Activated gamma-delta T cell treated with anti-CD3 and anti-CD28 coated beads, Interleukin-2, amount 50 U/mL, for 16 hours (primary cell): ENCODE data around the gene DDX24.

Experiments
- DNase-seq: peaks from one replicate; pipeline ENCODE4 v3.0.0-alpha.2; 2020; ENCODE audit warnings: low read depth

Gene DDX24

GRCh38 chr14:94031161-94031882 is 49.7 kb downstream of the DDX24 start:
- DNase-seq: no peak

DNA sequence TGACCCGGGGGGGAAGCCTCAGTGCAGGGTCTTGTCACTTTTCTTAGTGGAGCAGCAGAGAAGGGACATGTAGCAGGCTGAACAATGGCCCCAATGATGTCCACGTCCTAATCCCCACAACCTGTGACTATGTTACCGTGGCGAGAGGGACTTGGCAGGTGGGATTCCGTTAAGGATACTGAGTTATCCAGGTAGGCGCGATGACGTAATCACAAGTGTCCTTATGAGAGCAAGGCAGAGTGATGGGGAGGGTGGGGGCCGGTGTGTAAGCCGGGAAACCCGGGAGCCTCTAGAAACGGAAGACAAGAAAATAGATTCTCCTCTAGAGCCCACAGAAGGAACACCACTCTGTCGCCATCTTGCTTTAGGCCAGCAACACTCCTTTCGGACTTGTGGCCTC is 50.4 kb downstream of the DDX24 start:
- no peak for DNase-seq

GRCh38 chr14:94029671-94030203 is 51.3 kb downstream of the DDX24 start:
- no peak for DNase-seq

DNA sequence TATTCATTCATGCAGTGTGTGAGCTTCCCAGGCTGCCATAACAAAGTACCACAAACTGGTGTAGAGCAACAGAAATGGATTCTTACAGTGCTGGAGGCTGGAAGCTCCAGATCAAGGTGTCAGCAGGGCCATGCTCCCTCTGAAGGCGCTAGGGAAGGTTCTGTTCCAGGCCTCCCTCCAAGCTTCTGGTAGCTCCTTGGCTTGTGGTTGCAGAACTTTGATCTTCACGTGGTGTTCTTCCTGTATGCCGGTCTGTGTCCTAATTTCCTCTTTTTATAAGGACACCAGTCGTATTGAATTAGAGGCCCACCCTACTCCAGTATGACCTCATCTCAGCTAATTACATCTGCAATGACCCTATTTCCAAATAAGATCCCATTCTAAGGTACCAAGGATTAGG is 51.7 kb downstream of the DDX24 start:
- no peak for DNase-seq

DNA sequence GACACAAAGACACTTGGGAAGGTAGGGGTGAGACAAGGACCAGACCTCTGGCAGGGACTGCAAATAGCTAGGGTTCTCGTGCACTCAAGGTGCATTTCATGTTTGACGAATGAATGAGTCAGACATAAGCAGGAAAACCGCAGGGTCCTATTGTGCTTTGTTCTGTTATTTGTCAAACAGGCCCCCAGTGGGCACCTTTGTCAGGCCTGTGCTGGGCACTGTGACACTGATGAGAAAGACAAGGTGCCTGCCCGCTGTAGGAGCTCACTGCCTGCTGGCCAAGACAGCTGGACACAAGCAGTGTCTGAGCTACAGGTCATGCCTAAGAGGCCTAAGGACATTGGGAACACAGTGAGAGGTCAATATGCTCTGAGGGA is 52.6 kb downstream of the DDX24 start:
- DNase-seq: peak; percentile 22

DNA sequence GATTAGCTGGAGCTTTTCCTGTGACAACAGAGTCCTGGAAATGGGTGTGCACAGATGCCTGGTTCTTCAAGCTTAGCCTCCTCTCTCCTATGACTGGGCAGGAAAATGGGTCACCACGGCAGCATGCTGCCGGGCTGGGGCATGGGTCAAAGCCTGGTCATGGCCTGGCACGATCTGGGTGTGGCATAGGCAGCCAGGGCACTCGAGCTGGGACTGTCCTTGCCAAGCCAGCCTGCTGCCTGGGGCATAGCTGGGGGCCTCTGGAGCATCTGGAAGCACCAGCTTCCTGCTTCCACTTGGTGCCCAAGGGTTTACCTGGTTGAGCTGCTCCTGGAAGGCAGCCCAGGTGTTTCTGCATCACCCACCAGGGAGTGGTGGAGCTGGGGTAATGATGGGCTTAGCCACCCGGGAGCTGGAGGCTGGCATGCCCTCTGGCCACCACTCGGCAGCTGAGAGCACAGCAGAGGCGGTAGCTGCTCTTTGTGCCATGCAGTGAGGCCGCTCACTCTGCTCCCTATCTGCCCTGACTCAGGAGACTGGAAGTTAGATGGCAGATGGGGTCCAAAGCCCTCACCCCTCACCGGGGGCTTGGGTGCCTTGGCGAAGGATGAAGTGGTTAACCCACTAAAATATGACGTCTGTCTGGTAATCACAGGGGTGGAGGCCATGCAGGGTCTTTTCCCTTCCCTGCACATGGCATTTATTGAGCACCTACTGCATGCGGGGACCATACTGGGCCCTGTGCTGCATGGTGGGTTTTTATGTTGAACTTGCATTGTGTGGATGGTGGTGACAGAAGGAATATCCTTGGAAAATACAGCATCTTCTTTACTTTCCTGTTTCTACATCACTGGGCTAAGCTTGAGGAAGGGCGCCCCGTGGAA is 53.2 kb downstream of the DDX24 start:
- no peak for DNase-seq

DNA sequence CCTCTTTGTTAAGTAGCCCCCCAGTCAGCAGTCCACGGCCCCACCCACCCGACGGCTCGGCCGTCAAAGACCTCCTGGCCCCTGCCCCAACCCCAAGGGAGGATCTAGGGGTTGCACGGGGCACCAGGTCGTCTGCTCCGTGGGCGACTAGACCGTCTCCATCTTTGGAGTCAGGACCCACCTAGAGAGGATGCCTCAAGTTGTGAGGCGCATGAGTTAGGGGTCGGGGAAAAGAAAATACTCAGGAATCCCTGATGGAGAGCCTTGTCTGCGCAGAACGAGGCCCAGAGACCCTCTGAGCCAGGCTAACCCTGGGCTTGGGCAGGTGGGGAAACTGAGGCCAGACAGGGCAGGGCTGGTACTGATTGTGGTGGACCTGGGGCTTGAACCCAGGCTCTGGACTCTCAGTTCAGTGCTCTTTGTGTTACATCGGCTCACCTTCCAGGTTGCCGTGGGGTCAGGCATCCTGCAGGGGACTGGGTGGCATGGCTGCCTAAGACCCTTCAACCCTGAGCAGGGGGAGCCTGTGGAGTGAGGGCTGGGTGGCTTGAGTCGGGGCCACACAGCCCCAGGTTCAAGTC is 54.0 kb downstream of the DDX24 start:
- no peak for DNase-seq

DNA sequence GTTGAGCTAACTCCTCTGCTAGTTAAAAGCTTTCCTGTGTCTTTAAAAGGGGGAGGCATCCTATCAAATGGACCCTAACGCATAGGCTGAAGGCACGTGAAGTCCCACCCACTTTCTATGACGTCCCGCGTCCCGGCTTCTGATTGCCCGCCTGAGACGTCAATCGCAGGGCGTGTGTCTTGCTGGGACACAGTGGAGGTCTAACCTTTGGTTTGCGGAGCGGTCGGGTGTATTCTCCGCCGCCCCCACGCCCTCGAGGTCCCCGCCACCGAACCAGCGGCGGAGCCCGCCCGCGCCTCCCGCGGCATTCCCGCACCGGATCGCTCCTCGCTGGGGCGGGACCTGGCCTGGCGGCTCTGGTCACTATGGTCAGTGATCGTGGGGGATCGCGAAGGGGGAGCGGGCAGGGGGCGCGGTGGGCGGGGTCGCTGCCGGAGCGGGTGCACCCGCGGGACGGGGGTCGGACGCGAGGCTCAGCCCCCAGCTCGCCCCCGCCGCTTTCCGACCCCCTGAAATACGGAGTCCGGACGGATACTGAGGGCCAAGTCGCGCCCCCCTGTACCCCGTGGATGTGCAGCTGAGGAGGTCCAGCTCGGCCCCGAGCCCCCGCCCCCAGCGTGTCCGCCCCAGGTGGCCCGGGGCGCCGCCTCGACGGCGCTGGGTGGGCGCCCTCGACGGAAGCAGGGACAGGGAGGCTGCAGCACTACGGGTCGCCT is 54.7 kb downstream of the DDX24 start, which contains the start of gene OTUB2:
TSS of gene OTUB2 (plus strand) at position 168 of the 716 bp plus-strand sequence. CDS start at position 366, 198 bp downstream.
- DNase-seq: peak; percentile 92

- no peak for DNase-seq
Measured at GRCh38 chr14:94025720-94026119, 55.3 kb downstream of the DDX24 start.

GRCh38 chr14:94024549-94024948 is 56.5 kb downstream of the DDX24 start:
- no peak for DNase-seq

GRCh38 chr14:94022532-94023411 is 58.2 kb downstream of the DDX24 start:
- DNase-seq: no peak

- no peak for DNase-seq
Measured at GRCh38 chr14:94021416-94022157, 59.4 kb downstream of the DDX24 start.

DNA sequence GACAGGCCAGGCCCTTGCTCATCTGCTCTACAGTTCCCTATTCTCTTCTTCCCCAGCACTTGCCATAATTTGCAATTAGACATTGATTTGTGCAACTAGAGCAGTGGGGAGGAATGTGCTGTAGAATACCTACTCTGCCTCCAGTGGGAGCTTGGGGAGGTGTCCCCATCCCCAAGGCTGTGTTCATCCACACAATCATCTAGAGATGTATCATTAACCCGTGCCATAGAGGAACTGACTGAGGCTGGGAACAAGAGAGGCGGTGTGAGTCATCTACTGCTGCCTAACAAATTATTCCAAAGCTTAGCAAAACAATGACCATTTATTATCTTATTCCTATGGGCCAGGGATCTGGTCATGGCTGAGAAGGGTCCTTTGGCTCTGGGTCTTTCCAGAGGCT is 60.0 kb downstream of the DDX24 start:
- no peak for DNase-seq

DNA sequence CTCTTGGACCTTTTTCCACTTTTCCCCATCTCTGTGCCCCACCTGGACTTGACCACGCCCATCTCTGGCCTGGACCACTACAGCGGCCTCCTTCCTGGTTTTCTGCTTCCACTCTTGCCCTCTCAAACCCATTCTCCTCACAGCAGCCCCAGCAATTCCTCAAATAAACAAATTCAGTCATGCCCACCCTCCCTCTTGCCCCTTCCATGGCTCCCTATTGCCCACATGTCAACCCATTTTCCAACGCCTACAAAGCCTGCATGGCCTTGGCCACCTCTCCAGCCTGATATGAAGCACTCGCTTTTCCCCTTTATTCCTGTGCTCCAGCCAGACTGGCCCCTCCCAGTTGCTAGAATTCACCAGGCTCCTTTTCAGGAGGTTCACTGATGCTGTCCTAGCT is 60.7 kb downstream of the DDX24 start:
- DNase-seq: no peak

DNA sequence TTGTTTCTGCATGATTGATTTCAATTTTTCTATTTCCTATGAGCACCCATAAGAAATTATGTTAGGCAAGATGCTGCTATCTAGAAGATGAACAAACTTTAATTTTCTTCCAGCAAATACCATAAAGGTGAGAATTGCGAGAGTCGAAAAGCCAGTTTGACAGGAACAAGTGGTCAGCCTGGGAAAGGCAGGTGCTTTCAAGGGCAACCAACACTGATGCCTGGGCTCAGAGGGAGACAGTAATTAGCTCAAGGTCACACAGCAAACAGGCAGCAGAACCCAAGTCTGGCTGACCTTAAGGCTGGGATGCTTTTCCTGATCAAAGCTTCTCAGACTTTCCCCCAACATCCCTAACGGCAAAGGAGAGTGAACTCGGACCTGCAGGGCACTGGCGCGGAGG is 61.7 kb downstream of the DDX24 start:
- no peak for DNase-seq

DNA sequence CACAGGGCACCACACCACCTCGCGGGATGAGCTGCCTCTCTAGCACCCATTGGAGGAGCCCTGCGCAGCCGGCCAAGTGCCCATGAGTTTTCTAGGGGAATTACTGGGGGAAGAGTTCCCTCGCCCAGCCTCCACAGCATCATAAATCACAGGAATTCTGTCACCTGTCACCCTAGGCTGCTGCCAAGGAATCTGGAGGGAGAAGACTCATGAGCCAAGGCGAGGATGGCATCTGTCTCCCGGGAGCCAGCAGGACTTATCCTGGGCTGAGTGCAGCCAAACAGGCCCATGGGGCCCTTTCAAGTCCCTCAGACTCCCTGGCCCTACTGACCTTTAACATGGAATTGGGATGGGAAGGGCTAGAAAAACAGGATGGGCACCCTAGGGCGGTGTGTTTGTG is 62.7 kb downstream of the DDX24 start:
- DNase-seq: no peak

GRCh38 chr14:94016446-94016976 is 64.5 kb downstream of the DDX24 start:
- no peak for DNase-seq

- no peak for DNase-seq
Measured at GRCh38 chr14:94015223-94015622, 65.8 kb downstream of the DDX24 start.

DNA sequence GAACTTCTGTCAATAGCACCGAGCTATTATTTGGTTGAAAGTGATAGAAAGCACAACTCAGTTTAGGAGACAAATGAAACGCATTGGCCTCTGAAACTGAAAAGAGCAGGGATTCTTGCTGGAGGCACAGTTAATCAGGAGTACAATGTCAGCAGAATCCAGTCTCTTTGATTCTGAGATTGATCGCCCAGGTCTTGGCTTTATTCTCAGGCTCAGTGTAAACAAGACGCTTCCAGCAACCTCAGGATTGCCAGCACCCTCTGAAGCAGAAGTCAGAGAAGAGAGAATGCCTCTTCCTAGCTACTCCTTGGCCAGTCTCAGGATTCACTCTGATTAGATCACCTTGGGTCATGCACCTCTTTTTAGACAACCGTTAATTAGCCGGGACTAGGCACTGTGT is 66.6 kb downstream of the DDX24 start:
- no peak for DNase-seq

DNA sequence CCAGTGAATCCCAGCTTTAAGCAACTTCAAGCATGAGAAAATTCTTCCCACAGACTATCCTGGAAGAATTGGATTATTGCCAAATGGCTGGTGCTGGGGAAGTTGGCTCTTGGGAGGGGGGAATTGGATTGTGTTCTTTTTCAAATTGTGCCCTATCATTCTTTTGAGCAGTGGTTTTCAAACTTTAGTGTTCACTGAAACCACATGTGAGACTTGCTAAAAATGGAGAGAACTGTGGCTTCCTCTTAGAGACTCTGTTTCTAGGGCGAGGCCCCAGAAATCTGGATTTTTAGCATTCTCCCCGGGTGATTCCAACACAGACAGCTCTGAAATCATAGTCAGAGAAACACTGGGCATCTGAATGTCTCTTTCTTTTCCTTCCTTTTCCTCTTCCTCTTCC is 69.2 kb downstream of the DDX24 start:
- no peak for DNase-seq
